Esophagus muscularis mucosa (tissue), 3 donors: ENCODE data around the gene MYCBP2.
A peak's percentile ranks its signal among the peaks of the same experiment; 100 is the strongest.

ENCODE experiments used
- EP300 ChIP-seq: sonication (generic); formaldehyde crosslinking; IDR thresholded peaks from one replicate; pipeline ENCODE4 v1.6.1; 2017; ENCODE audit warnings: antibody characterized with exemption
- TF ChIP-seq, protein P1 (sequence below), 3 experiments: fragments of 200-600 bp in 2 of 3; fragments of 450-650 bp in 1 of 3; sonication (generic) in 2 of 3; IDR thresholded peaks; one replicate each; pipeline ENCODE4 v1.5.1; 2017 to 2019; ENCODE audit warnings: antibody characterized with exemption in 3 of 3, mild to moderate bottlenecking in 2 of 3, moderate library complexity in 1 of 3

DNA sequence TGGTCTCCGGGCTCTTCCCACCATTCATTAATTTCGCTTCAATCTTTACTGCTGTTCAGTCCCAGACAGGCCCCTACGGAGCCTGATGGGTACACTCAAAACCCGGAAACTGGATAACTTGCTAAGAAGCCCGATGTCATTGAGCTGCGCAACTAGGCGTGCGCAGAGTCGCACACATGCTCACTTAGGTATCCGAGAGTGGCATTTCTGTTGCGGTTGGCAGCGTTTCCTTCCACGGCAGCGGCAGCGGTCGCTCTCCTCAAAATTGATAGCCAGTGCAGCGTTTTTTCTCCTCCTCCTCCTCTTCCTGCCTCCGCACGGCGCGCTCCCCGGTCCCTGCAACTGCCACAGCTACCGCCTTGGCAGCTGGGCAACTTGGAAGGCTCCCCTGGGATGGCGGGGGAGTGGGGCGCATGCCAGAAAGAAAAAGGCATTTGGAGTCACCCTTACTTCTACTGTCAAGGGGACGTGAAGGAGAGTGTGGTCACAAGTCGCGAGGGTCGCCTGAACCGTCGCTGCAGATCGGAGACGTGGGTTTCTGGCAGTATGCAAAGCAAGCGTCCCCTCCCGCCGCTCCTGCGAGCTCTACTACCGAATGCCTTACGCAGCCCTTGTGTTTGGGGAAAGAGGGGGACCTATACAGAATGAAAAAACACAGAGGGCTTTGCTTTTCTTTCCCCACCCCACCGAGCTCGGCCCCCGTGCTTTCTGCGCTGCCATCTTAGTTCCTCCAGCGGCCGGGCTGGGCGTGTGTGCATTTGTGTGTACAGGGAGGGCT lies 2.4 kb upstream of the MYCBP2 start:
- TF ChIP-seq, protein P1, sequence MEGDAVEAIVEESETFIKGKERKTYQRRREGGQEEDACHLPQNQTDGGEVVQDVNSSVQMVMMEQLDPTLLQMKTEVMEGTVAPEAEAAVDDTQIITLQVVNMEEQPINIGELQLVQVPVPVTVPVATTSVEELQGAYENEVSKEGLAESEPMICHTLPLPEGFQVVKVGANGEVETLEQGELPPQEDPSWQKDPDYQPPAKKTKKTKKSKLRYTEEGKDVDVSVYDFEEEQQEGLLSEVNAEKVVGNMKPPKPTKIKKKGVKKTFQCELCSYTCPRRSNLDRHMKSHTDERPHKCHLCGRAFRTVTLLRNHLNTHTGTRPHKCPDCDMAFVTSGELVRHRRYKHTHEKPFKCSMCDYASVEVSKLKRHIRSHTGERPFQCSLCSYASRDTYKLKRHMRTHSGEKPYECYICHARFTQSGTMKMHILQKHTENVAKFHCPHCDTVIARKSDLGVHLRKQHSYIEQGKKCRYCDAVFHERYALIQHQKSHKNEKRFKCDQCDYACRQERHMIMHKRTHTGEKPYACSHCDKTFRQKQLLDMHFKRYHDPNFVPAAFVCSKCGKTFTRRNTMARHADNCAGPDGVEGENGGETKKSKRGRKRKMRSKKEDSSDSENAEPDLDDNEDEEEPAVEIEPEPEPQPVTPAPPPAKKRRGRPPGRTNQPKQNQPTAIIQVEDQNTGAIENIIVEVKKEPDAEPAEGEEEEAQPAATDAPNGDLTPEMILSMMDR (IDR thresholded peaks at IDR 0.05): peak in 1 of 3 experiments; percentile 4
- no peak for TF ChIP-seq EP300
